22Rv1 (cell line): ENCODE results near the gene ICE1.

Source experiments
- CTCF ChIP-seq: fragments of 450-650 bp; IDR thresholded peaks from 2 replicates; pipeline ENCODE4 v1.5.1; 2017; ENCODE audit warnings: mild to moderate bottlenecking
- ZFX ChIP-seq: fragments of 450-650 bp; IDR thresholded peaks from 2 replicates; pipeline ENCODE4 v1.6.1; 2017; ENCODE audit warnings: antibody characterized with exemption, borderline replicate concordance

- TF ChIP-seq CTCF (no peak), ZFX (no peak)
Measured at GRCh38 chr5:5420251-5420650, 2.2 kb upstream of the ICE1 start.
